SK-N-SH treated with all-trans-retinoic acid at 6 μM for 48 hours (cell line): Measurements from ENCODE around the gene ZFYVE21.

Experiments
- ARNTL ChIP-seq: fragments of 450-650 bp; formaldehyde crosslinking; IDR thresholded peaks from 2 replicates; pipeline ENCODE4 v1.5.0; 2020; ENCODE audit warnings: low read depth, mild to moderate bottlenecking, moderate library complexity, borderline replicate concordance
- CREB5 ChIP-seq: fragments of 250-450 bp; sonication (Bioruptor Pico); IDR thresholded peaks from 2 replicates; pipeline ENCODE4 v1.5.1; 2020; ENCODE audit warnings: low read depth, mild to moderate bottlenecking, moderate library complexity
- CSRNP3 ChIP-seq: fragments of 250-450 bp; sonication (Bioruptor Pico); IDR thresholded peaks from 2 replicates; pipeline ENCODE4 v1.5.1; 2021; ENCODE audit warnings: mild to moderate bottlenecking, moderate library complexity
- ISL1 ChIP-seq: fragments of 250-450 bp; sonication (Bioruptor Pico); IDR thresholded peaks from 2 replicates; pipeline ENCODE4 v2.1.2; 2022; ENCODE audit warnings: mild to moderate bottlenecking, moderate library complexity
- OSR1 ChIP-seq: fragments of 250-450 bp; sonication (Bioruptor Pico); IDR thresholded peaks from 2 replicates; pipeline ENCODE4 v1.8.0; 2022; ENCODE audit warnings: moderate library complexity, mild to moderate bottlenecking, inconsistent platforms
- PPARA ChIP-seq: fragments of 250-450 bp; sonication (Bioruptor Pico); IDR thresholded peaks from 2 replicates; pipeline ENCODE4 v1.5.0; 2020; ENCODE audit warnings: mild to moderate bottlenecking, borderline replicate concordance
- RARB ChIP-seq: fragments of 250-450 bp; sonication (Bioruptor Pico); IDR thresholded peaks from 2 replicates; pipeline ENCODE4 v1.8.0; 2021; ENCODE audit warnings: mild to moderate bottlenecking, moderate library complexity
- TCF4 ChIP-seq: fragments of 250-450 bp; sonication (Bioruptor Pico); IDR thresholded peaks from 2 replicates; pipeline ENCODE4 v1.8.0; 2021; ENCODE audit warnings: mild to moderate bottlenecking, moderate library complexity, borderline replicate concordance
- TOX ChIP-seq: fragments of 250-450 bp; sonication (Bioruptor Pico); IDR thresholded peaks from 2 replicates; pipeline ENCODE4 v1.8.0; 2021; ENCODE audit warnings: mild to moderate bottlenecking, moderate library complexity, borderline replicate concordance
- ZFP3 ChIP-seq: fragments of 250-450 bp; sonication (Bioruptor Pico); IDR thresholded peaks from 2 replicates; pipeline ENCODE4 v1.5.0; 2020; ENCODE audit warnings: mild to moderate bottlenecking, moderate library complexity
- ZNF565 ChIP-seq: fragments of 450-650 bp; formaldehyde crosslinking; conservative IDR thresholded peaks from 2 replicates; pipeline ENCODE4 v1.5.0; 2020; ENCODE audit warnings: low read depth, mild to moderate bottlenecking, moderate library complexity
- TF ChIP-seq, protein P1 (sequence below): fragments of 250-450 bp; sonication (Bioruptor Pico); IDR thresholded peaks from 2 replicates; pipeline ENCODE4 v1.8.0; 2021; ENCODE audit warnings: low read depth, mild to moderate bottlenecking, moderate library complexity, borderline replicate concordance

DNA sequence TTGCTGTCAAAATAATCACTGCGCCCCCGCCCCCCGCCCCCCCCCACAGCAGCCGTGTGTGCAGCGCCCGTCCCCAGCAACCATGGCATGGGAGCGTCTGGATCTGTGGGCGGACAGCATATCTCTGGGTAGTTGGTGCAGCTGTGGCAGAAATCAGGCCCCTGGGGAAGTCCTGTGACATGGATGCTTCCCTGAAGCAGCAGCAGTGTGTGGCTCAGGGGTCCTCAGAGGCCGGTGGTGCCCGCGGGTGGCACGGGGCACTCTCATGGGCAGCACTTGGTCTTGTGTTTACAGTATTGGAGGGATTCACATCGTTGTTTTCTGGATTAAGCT lies 19.6 kb upstream of the ZFYVE21 start:
- TF ChIP-seq OSR1 (CRISPR knock-in tag) (no peak), ARNTL (CRISPR knock-in tag) (no peak), ZFP3 (CRISPR knock-in tag) (no peak), CSRNP3 (CRISPR knock-in tag) (no peak), CREB5 (no peak), PPARA (CRISPR knock-in tag) (no peak), ISL1 (CRISPR knock-in tag) (no peak), TOX (no peak), ZNF565 (no peak), RARB (CRISPR knock-in tag) (no peak), TCF4 (no peak)
- TF ChIP-seq, protein P1, sequence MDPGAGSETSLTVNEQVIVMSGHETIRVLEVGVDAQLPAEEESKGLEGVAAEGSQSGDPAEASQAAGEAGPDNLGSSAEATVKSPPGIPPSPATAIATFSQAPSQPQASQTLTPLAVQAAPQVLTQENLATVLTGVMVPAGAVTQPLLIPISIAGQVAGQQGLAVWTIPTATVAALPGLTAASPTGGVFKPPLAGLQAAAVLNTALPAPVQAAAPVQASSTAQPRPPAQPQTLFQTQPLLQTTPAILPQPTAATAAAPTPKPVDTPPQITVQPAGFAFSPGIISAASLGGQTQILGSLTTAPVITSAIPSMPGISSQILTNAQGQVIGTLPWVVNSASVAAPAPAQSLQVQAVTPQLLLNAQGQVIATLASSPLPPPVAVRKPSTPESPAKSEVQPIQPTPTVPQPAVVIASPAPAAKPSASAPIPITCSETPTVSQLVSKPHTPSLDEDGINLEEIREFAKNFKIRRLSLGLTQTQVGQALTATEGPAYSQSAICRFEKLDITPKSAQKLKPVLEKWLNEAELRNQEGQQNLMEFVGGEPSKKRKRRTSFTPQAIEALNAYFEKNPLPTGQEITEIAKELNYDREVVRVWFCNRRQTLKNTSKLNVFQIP (CRISPR knock-in tag) = no peak
